HG03378 (cell line): ENCODE results near the gene RBMS1.

Experiments used
- ATAC-seq: cut with Tn5 transposase; IDR thresholded peaks from one replicate; pipeline ENCODE4 v1.9.1; 2021; ENCODE audit warnings: mild to moderate bottlenecking, moderate library complexity; ENCODE audit not compliant: unreplicated experiment

The RBMS1 gene

GRCh38 chr2:160417745-160418397, 75.7 kb downstream of the RBMS1 start:
- no peak for ATAC-seq

- no peak for ATAC-seq
Measured at GRCh38 chr2:160415991-160416390, 77.6 kb downstream of the RBMS1 start.

- no peak for ATAC-seq
Measured at GRCh38 chr2:160411955-160412354, 81.7 kb downstream of the RBMS1 start.

GRCh38 chr2:160411167-160411566, 82.4 kb downstream of the RBMS1 start:
- peak; percentile 56 for ATAC-seq

- no peak for ATAC-seq
Measured at GRCh38 chr2:160409480-160409879, 84.1 kb downstream of the RBMS1 start.

GRCh38 chr2:160408959-160409291, 84.7 kb downstream of the RBMS1 start:
- ATAC-seq: no peak

- no peak for ATAC-seq
Measured at GRCh38 chr2:160408173-160408958, 85.2 kb downstream of the RBMS1 start.

GRCh38 chr2:160407393-160408172, 86.0 kb downstream of the RBMS1 start:
- peak; percentile 35 for ATAC-seq

GRCh38 chr2:160406591-160407392, 86.8 kb downstream of the RBMS1 start:
- ATAC-seq: peak; percentile 71

- no peak for ATAC-seq
Measured at GRCh38 chr2:160405077-160405867, 88.3 kb downstream of the RBMS1 start.

- ATAC-seq: no peak
Measured at GRCh38 chr2:160402997-160403979, 90.3 kb downstream of the RBMS1 start.

GRCh38 chr2:160402501-160402900, 91.1 kb downstream of the RBMS1 start:
- ATAC-seq: no peak

GRCh38 chr2:160401895-160402294, 91.7 kb downstream of the RBMS1 start:
- no peak for ATAC-seq

- ATAC-seq: no peak
Measured at GRCh38 chr2:160399880-160400279, 93.7 kb downstream of the RBMS1 start.

- no peak for ATAC-seq
Measured at GRCh38 chr2:160397530-160397865, 96.1 kb downstream of the RBMS1 start.

- ATAC-seq: peak; percentile 100
Measured at GRCh38 chr2:160394153-160394552, 99.5 kb downstream of the RBMS1 start.

GRCh38 chr2:160392201-160392600, 101.4 kb downstream of the RBMS1 start:
- ATAC-seq: no peak

GRCh38 chr2:160390544-160391455, 102.8 kb downstream of the RBMS1 start:
- no peak for ATAC-seq
